NCI-H510A treated with DMSO at 0.1 percent for 48 hours (cell line): ENCODE results near the gene MYO16.
A peak's percentile ranks its signal among the peaks of the same experiment; 100 is the strongest.

Source experiments
- DNase-seq: peaks from one replicate; lab custom pipeline; 2025; lab: John Stamatoyannopoulos, UW

Gene MYO16

DNA sequence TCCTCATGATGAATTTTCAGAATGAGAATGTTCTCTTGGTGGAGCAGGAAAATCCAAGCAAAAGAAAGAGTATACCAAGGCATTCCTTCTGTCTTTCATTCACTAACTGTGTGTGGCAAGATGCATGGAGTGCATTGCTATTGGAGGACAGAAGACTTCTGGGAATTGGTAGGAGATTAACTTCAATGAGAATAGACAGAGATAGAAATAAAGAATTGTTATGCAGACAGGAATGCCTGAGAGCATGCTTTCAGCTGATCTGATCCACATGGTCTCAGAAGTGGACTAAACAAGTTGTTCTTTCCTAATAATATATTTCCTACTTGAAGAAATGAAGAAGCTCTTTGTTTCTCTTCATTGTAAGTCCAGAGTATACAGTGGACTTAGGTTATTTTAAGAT lies 303.6 kb downstream of the MYO16 start:
- DNase-seq: no peak

DNA sequence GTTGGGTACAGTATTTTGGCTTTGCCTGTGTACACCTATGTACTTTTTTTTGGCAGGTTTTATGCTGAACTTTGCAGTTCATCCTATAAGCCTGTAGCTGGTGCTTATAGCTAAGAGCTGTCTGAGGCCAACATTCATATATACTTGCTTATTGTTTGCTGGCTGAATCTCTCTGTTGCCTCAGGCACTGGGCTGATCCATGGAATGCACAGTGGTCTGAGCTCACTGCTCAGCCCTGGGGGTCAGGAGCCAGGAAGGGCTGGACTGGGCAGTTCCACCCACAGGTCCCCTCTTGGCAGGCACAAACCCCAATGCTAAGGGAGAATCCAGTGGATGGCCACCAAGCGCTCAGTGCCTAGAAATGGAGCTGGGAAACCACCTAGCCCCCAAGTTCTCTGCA lies 308.7 kb downstream of the MYO16 start:
- DNase-seq: no peak

DNA sequence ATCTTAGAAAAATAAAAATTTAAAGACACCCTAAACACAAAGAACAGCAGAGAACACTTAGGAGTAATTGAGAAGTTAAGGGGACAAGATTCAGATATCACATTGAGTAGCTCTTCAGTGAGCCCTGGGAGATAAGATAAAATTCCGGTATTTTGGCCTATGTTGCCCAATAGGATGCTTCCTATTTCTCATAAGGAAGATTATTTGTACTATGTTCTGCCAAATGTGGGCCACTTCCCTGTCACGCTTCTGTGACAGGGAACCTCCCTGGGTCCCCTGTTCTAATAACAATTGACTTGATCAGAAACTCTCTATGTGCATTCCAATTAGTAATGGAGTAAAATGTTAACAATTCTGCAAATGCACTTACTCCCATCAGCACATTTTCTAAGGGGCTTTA lies 310.7 kb downstream of the MYO16 start:
- no peak for DNase-seq

DNA sequence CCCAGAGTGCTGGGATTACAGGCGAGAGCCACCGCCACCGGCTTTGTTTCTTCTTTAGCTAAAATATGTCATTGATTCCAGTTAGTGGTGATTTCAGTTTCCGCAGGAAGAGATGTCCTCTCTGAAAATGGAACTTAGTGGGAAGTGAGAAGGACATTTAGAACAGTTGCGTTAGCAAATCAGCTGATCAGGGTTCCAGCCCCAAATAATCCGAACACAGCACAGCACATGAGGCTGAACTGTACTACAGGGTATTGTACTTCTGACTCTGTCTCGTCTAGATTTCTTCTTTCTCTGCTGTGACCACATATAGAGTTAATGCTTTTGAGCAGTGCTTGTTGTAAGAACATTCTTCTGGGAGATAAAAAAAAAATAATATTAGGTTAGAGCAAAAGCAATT lies 314.4 kb downstream of the MYO16 start:
- no peak for DNase-seq

DNA sequence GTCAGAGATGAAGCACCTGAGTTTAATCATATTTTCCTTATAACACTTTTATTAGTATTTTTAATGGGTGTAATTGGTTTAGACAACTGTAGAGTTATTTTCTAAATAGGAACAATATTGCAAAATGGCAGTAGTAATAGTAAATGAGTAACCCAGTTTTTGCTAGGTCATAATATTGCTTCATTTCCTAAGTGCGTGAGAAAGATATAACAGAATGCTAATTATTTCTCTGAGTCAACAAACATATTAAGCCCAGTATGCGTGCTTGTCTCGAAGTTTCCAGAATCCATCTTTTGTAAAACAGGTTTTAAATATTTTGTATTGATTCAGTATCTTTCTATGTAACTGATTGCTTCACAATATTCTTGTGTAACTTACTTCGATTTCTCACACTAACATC lies 315.3 kb downstream of the MYO16 start:
- no peak for DNase-seq

DNA sequence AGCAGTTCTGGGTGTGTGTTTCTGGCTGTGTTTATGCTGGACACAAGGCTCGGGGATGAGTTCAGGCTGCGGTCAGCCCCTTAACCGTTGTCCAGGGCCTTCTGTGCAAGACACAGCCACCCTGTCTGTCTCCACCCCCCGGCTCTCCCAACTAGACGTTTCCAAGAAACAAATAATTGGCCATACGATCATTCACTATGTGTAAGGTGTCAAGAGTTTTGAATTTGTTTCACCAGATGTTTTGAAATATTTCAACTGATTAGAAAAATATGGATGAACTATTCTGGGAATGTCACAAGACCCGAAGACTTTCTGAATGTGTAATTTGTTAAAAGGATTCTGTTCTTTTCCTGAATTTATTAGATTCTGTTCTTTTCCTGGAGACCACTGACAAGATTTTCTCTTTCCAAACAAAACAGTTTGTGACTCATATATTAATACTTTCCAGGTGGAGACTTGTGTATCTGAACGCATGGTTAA lies 318.2 kb downstream of the MYO16 start:
- no peak for DNase-seq

DNA sequence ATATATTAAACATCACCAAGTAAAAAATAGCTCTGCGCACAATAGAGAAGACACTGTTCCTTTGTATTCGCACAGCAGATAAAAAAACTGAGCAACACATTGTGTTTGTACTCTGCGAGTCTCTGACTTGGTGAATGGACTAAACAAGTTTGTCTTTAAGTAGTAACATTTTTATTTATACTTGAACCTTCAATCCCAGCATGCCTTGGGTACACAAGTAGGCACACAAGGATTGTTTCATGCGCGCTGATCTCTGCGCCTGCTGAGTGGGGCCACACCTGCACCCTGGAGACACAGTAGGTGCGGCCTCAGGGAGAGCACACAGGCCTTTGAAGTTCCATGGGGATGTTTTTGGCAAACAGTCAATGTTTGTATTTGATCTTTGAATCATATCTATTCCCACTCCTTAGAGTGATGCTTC lies 318.9 kb downstream of the MYO16 start:
- peak; percentile 45 for DNase-seq

DNA sequence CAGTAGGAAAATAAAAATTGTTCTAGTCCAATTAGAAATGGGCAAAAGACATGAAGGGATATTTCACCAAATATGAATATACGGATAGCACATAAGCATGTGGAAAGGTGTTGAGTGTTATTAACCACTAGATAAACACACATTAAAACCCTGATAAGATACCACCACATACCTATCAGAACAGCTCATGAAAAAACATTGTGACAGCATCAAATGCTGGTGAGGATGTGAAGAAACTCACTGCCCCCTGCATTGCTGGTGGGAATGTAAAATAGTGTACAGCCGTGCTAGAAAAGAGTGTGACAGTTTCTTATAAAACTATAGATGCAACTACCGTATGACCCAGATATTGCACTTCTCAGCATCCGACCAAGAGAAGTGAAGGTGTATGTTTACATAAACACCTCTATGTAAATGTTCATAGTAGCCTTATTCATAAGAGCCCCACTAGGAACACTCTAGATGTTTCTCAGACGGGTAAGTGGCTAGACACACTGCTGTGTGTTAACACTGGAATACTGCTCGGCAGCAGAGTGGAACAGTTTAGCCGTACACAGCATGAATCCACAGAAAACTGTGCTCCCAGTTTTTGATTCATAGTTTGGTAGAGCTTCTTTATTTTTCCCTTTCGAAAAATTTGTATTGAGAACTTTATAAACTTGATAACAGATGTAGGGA lies 321.1 kb downstream of the MYO16 start:
- peak; percentile 32 for DNase-seq

DNA sequence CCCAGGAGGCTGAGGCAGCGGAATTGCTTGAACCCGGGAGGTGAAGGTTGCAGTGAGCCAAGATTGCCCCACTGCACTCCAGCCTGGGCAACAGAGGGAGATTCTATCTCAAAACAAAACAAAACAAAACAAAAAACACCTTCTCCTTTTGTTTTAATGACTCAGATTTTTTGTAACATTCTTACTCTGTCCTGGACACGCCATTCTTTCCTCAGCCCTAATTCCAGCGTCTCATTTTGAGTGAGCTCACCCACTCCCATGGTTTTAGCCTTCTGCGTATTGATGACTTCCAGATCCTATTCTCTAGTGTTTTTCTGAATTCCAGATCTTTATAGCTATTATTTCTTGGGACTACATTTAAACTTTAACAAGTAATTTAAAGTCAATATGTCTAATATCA lies 326.3 kb downstream of the MYO16 start:
- DNase-seq: no peak

DNA sequence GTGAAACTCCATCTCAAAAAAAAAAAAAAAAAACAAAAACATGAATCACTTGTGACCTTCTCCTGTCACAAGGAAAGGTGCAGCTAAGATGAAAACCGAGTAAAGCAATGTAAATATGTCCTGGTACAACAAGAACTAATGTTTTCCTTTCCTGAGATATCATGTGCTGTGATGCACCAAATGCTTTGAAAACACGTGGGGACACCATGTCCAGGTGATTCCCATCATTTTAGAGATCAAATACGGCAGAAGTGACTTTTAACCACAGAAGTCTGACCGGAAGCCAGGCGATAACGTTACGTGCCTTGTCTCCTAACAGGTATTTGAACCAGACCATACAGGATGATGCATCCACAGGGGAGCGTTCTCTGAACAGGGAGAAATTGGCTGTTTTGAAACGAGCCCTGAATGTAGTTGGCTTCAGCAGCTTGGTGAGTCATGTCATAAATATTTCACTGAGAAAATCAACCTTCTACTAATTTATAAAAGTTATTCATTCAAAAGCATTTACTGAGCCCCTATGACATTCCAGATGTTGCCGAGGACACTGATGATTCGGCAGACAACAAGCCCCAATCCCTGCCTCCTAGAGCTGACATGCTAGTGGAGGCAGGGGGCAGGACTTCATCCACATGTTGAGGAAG lies 328.1 kb downstream of the MYO16 start:
- DNase-seq: no peak

DNA sequence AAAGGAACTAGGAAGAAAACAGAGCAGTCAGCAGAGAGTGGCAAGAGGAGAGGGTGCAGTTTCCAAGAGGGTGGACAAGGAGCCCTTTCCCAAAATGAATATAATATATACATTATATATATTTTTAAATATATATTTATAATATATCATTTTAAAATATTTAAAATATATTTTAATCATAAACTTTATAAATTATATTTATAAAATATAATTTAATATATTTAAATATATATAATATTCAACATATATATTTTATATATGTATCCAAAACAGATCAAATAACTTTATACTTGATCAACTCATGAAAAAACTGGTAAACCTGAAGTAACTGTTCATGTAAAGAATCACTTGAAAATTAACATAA lies 328.6 kb downstream of the MYO16 start:
- DNase-seq: no peak

DNA sequence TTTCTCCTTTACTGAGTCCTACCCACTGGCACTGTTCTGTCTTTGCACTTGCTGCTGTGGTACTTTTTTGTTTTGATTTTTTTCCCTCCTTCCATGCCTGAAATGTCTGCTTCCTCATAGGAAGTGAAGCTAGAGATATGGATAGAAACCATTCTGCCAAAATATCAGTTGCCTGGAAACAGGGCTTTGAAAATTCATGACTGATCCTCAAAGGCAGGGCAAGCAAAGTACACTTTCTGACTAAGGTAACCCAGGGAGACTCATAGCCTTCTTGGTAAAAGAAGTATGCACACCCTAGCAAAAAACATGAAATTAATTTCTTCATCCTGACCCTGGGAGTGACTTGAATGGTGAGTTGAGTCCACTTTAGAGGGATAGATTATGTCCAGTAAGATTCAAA lies 329.8 kb downstream of the MYO16 start:
- DNase-seq: no peak

DNA sequence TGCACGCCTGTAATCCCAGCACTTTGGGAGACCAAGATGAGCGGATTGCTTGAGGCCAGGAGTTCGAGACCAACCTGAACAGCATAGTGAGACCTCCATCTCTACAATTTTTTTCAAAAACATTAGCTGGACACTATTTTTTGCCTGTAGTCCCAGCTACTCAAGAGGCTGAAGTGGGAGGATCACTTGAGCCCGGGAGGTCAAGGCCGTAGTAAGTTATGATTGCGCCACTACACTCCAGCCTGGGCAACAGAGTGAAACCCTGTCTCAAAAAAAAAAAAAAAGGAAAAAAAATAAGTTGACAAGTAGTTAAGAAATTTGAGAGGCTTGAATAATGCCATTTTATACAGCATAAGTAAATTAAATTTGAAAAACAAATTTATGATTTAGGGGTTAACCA lies 330.6 kb downstream of the MYO16 start:
- DNase-seq: no peak

DNA sequence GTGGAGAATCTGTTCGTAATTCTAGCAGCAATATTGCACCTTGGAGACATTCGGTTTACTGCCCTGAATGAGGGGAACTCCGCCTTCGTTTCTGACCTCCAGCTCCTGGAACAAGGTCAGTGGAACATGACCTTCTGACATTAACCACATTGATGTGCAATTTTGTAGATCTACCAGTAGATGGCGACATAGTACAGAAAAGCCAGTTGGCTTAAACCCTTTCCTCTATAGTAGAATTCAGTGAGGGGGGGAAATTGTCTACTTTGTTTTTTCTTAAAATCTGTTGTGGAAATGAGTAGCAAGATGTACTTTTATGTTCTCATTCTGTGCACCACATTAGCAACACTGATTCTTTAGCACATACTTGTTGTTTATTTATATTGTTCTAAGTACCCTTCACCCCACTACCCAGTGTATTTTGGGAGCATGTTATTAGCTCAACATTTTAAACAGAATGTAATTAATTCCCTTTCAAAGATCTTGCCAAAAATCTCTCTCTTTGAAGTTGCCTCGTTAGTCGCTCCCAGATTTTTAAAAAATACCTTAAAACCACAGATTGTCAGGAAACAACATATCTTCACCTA lies 332.2 kb downstream of the MYO16 start:
- peak; percentile 81 for DNase-seq

DNA sequence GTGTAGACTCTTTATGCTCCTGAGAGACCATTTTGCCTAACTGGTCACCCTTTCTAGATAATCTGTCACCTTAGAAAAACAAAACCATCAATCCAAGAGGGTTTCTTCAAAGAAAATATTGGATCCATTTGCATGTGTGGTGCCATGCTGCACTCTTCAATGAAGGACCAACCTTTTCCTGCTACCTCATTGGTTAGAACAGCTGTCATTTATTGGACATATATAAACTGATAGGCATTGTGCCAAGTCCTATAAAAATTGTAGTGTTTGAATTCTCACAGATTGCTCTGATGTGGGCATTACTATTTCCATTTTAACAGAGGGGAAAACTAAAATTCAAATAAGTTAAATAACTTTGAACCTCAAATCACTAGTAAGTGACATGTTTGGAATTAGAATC lies 333.2 kb downstream of the MYO16 start:
- no peak for DNase-seq

DNA sequence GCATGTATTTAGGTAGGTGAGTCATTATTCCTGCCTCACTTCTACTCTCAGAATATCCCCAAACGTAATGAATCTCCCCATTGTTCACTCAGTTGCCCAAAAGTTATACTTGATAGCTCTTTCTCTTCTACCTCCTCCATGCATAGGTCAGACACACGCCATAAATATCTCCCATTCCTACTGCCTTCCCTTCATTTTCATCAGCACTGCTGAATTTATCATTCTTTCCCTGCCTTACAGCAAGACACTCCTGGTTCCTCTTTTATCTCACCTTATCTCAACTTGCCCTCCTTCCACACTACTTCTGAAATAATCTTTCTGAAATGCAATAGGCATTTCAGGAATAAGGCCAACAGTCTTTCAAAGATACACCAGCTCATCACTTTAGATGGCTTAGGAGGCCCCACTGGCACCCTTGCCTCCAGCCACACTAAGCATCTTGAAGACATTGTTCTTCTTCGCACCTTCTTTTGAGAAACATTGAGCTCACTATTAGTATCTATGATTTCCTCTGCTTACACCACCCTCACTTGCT lies 333.9 kb downstream of the MYO16 start:
- DNase-seq: no peak

DNA sequence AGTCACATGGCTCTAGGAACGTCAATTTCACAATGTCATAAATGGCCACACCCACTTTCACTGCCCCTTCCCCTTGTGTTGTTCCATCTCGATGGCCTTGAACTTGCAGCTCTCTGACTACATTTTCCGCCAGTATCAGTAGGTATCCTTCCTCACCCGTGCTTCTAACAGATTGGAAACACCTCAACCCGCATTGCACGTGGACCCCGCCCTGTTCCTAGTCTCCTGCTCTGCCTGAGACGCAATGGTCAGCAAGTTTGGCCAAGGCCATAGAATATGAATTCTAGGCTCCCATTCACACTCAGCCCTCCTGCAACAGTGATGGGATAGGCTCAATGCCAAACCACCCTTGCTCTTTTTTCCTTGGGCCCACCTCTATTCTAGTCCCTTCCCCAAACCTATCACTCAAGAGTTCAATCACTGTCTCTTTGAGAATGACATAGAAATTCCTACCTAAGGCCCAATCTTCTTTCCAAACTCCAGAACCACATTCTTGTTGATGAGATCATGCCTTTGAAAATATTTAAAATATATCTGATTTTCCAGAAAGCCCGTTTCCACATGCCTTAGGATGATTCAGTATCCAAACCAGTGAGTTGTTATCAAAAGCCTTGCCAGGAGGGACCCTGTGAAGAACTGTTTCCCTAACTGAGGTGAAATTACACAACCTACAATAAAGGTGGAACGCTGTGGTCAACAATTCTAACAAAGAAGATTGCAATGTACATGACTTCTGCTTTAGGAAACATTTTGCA lies 334.6 kb downstream of the MYO16 start:
- DNase-seq: no peak

DNA sequence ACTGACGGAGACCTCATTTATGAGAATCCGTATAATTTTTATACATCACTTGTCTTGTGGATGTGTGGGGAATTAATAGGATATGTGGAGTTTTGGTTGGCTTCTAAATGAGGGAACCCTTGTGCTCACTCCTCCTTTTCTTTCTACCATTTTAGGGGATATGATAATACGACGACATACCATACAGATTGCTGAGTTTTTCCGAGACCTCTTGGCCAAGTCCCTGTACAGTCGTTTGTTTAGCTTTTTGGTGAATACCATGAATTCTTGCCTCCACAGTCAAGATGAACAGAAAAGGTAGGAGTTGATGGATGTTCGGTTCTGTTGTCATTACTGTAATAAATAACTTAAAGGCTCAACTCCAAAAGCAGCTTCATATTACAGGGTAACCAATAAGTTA lies 335.2 kb downstream of the MYO16 start:
- no peak for DNase-seq

DNA sequence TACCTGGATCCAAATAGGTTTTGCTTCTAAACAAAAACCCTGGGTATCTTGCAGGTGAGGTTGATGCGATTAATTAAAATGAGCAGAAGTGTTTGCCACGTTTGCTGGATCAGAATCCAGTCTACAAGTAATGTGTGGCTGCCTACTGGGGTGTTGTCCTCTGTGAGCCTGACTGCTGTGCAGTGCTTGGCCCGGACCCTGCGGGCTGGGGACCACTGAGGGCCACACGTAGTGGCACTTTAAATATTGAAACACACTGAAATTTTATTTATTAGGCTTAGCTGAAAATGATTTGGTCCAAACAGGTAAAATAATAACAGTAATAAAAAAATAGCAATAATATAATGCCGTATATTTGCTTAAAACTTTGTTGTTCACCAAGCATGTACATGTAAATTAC lies 338.0 kb downstream of the MYO16 start:
- DNase-seq: no peak

DNA sequence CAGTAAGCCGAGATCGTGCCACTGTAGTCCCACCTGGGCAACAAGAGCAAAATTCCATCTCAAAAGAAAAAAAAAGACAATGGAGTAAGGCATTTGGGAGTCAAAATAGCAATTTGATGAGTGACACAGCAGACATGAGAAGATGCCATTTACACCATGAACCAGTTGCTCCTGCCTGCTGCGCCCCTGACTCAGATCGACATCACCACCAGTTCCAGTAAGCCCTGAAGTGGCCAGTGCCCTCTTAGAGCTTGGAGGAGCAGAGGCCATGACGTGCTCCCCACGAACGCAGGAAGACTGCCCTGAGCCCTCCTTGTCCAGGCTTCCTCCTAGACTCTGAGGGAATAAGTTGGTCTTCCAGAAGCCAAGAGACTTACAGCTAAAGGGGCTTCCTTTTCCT lies 339.2 kb downstream of the MYO16 start:
- no peak for DNase-seq

DNA sequence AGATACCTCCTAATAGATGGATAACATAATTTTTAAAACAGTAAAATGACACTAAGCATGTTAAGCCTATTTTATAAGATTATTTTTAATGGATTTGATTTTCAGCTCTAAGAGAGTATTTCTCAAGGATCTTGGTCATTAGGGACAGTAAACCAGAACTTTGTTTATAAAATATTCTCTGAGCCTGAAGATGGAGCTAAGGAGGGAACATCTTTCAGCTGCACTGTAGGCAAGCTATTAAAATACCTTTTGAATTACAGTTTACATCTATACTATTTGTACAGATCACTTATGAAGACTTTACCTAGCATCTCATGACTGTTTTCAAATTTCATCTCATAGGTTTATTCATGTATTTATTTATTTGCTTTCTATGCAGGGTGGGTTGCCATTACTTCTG lies 345.3 kb downstream of the MYO16 start:
- no peak for DNase-seq

DNA sequence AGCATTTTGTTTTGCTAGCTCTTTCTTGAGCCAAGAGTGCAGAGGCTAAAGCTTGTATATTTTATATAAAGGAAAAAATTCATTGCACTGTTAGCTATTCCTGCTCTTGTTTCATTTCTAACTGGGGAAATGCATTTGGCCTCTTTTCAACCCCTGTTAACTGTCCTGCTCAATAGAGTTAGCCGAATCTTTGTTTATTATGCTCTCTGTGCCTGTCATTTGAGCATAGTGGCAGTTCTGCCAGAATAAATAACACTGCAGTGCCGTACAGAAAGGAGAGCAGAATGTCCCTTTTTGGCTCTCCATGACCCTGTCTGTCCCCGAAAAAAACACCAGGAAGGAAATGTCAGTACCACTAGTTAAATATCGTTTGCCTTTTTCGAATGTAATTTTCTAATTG lies 350.8 kb downstream of the MYO16 start:
- DNase-seq: no peak

DNA sequence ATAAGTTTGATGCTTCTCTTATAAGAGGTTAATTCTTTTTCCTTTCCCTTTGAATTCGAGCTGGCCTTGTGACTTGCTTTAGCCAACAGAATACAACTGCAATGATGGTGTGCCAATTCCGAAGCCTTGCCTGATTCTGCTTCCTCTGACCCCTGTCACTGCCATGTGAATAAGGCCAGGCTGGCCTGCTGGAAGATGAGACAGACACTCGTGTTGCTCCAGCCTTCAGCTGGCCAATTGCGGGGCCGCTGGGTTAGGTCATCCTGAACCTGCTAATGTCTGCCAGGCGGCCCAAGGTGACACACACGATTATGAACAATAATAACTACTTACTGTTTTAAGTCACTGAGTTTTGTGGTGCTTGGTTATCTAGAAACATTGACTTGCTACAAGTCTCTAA lies 352.0 kb downstream of the MYO16 start:
- DNase-seq: no peak
